Coronary artery (tissue), 2 donors: ENCODE data around the gene PEX19.

Source experiments
- DNase-seq: peaks from one replicate; pipeline ENCODE4 v3.0.0-alpha.2; 2017; ENCODE audit warnings: low spot score
- H3K27ac ChIP-seq, 2 donors: fragments of 200-600 bp; sonication (generic); one replicate each; pipeline ENCODE4 v1.5.1; 2016 to 2019
- H3K4me3 ChIP-seq: fragments of 200-600 bp; sonication (generic); 2 replicates; pipeline ENCODE4 v1.5.1; 2016; ENCODE audit warnings: mild to moderate bottlenecking, moderate library complexity
- CTCF ChIP-seq: fragments of 200-600 bp; sonication (generic); IDR thresholded peaks from one replicate; pipeline ENCODE4 v1.5.1; 2019; ENCODE audit warnings: antibody characterized with exemption

PEX19 gene

GRCh38 chr1:160277330-160277729 is 7.6 kb downstream of the PEX19 start:
- DNase-seq, result no peak
- no peak for TF ChIP-seq CTCF
- no peak overlapping the region for H3K4me3 ChIP-seq
- H3K27ac ChIP-seq, result no peak overlapping the region

- no peak for TF ChIP-seq CTCF
- no peak overlapping the region for H3K4me3 ChIP-seq
- H3K27ac ChIP-seq, result no peak overlapping the region
- DNase-seq, result no peak
Measured at GRCh38 chr1:160271025-160271424, 13.9 kb downstream of the PEX19 start.

- Histone ChIP-seq H3K4me3 (no peak overlapping the region), H3K27ac (no peak overlapping the region)
- no peak for DNase-seq
- no peak for TF ChIP-seq CTCF
Measured at GRCh38 chr1:160267284-160267991, 17.5 kb downstream of the PEX19 start.

- DNase-seq, result no peak
- Histone ChIP-seq H3K27ac (no peak overlapping the region), H3K4me3 (no peak overlapping the region)
- TF ChIP-seq CTCF, result no peak
Measured at GRCh38 chr1:160264795-160265307, 20.1 kb downstream of the PEX19 start.

- DNase-seq, result peak; percentile 98
- peak within 1 kb of the TSS; percentile 99 for H3K27ac ChIP-seq
- H3K4me3 ChIP-seq, result peak within 1 kb of the TSS; percentile 99
- no peak for TF ChIP-seq CTCF
Measured at GRCh38 chr1:160261893-160262794, 22.8 kb downstream of the PEX19 start, which contains the start of gene DCAF8. TSS of gene DCAF8 (minus strand) at chr1:160262549. CDS start at chr1:160244008, 18,541 bp downstream.

GRCh38 chr1:160261556-160261892 is 23.4 kb downstream of the PEX19 start:
- no peak for DNase-seq
- TF ChIP-seq CTCF, result no peak
- H3K27ac ChIP-seq, result peak overlapping the region; percentile 99
- peak overlapping the region; percentile 99 for H3K4me3 ChIP-seq
